HepG2 (cell line): ENCODE results near the gene ARSB. TPM values are rescaled to one million over a fixed set of nuclear protein-coding genes. Genes with fewer than 3 reads are reported as not detected.
A peak's percentile ranks its signal among the peaks of the same experiment; 100 is the strongest.

Experiments used
- ATAC-seq: fragments of 200-7000 bp; cut with Tn5 transposase; 3 replicates; pipeline ENCODE4 v1.9.1; 2020; ENCODE audit warnings: mild to moderate bottlenecking, moderate library complexity
- BruUV-seq: library from RNA; stranded (reverse); fragments of 400-500 nt; replicated peaks from 2 replicates; lab custom pipeline; 2021; lab: Mats Ljungman, UMichigan
- CTCF ChIA-PET: fragments of 300-600 bp; formaldehyde crosslinking; extraction: SDS; loops from one replicate; lab custom pipeline; 2021; ENCODE audit warnings: low total read pairs, inconsistent platforms, low intra/inter-chr PET ratio; lab: Yijun Ruan, JAX
- POLR2A ChIA-PET: fragments of 350-600 bp; sonication (Branson Sonifier 250); formaldehyde crosslinking; loops from one replicate; lab custom pipeline; 2020; ENCODE audit warnings: antibody characterized with exemption, inconsistent platforms; lab: Yijun Ruan, JAX
- DNase-seq: peaks from one replicate; pipeline ENCODE4 v3.0.0-alpha.2; 2015; ENCODE audit warnings: low spot score
- FAIRE-seq: peaks from 3 replicates; lab custom pipeline; 2011; peaks lifted over from hg19 to GRCh38; lab: Jason Lieb, UNC
- H2AFZ ChIP-seq: one replicate; pipeline ENCODE4 v1.6.1; 2011; ENCODE audit warnings: low read length, inconsistent platforms
- H3K27ac ChIP-seq: fragments of 300-600 bp; 3 replicates; pipeline ENCODE4 v1.8.0; 2011; ENCODE audit warnings: mixed run types, mild to moderate bottlenecking, mixed read lengths, low read length, inconsistent platforms; ENCODE audit not compliant: insufficient read depth; ENCODE audit errors: extremely low read length
- H3K27me3 ChIP-seq, 2 experiments: fragments of 200-600 bp in 1 of 2; 2 replicates in 1 of 2; 3 replicates in 1 of 2; pipeline versions ENCODE4 v1.6.0 to v1.8.0; 2011; ENCODE audit warnings: low read length in 2 of 2, mild to moderate bottlenecking in 2 of 2, moderate library complexity in 2 of 2, inconsistent platforms in 1 of 2; ENCODE audit not compliant: insufficient read depth in 2 of 2, control insufficient read depth in 1 of 2
- H3K36me3 ChIP-seq, 2 experiments: fragments of 200-600 bp in 1 of 2; replicated peaks in 1 of 2; 2 replicates in 1 of 2; 3 replicates in 1 of 2; pipeline versions ENCODE4 v1.5.1 to v1.8.0; 2011; ENCODE audit warnings: low read length in 2 of 2, inconsistent platforms in 1 of 2; ENCODE audit not compliant: insufficient read depth in 2 of 2, control insufficient read depth in 1 of 2
- H3K4me1 ChIP-seq: 2 replicates; pipeline ENCODE4 v1.5.1; 2012; ENCODE audit warnings: low read length, inconsistent platforms; ENCODE audit not compliant: insufficient read depth
- H3K4me2 ChIP-seq: 2 replicates; pipeline ENCODE4 v1.6.0; 2011; ENCODE audit warnings: low read depth, low read length, inconsistent platforms
- H3K4me3 ChIP-seq, 3 experiments: fragments of 200-600 bp in 1 of 3; sonication (generic), shearing (Covaris generic) in 1 of 3; replicated peaks in 1 of 3; 2 replicates each; pipeline ENCODE4 v1.5.1; 2011 to 2016; ENCODE audit warnings: low read length in 3 of 3, inconsistent platforms in 2 of 3, low read depth in 2 of 3, mild to moderate bottlenecking in 2 of 3, control low read depth in 1 of 3, mixed read lengths in 1 of 3; ENCODE audit not compliant: insufficient read depth in 1 of 3
- H3K79me2 ChIP-seq: one replicate; pipeline ENCODE4 v1.6.1; 2011; ENCODE audit warnings: low read length, inconsistent platforms; ENCODE audit not compliant: insufficient read depth
- H3K9ac ChIP-seq: 2 replicates; pipeline ENCODE4 v1.6.0; 2011; ENCODE audit warnings: mild to moderate bottlenecking, low read depth, low read length, inconsistent platforms; ENCODE audit not compliant: insufficient read depth
- H3K9me3 ChIP-seq: 2 replicates; pipeline ENCODE4 v1.5.1; 2012; ENCODE audit warnings: mild to moderate bottlenecking, low read length
- H4K20me1 ChIP-seq: 2 replicates; pipeline ENCODE4 v1.6.0; 2011; ENCODE audit warnings: inconsistent platforms, mild to moderate bottlenecking, low read length, moderate library complexity; ENCODE audit not compliant: insufficient read depth
- BRD4 ChIP-seq: sonication (generic); formaldehyde crosslinking; IDR thresholded peaks from 2 replicates; pipeline ENCODE4 v1.4.0; 2020; ENCODE audit warnings: missing genetic modification reagents
- CEBPB ChIP-seq: IDR thresholded peaks from 2 replicates; pipeline ENCODE4 v1.6.1; 2011; ENCODE audit warnings: low read depth, low read length, improper control_type of control experiment, borderline replicate concordance
- CENPX ChIP-seq: sonication (generic); formaldehyde crosslinking; IDR thresholded peaks from 2 replicates; pipeline ENCODE4 v1.9.0; 2021; ENCODE audit warnings: mild to moderate bottlenecking, missing genetic modification reagents, moderate library complexity
- MED13 ChIP-seq: sonication (generic); formaldehyde crosslinking; IDR thresholded peaks from 2 replicates; pipeline ENCODE4 v1.5.0; 2020; ENCODE audit warnings: missing genetic modification reagents
- MTA3 ChIP-seq: sonication (generic); formaldehyde crosslinking; IDR thresholded peaks from 2 replicates; pipeline ENCODE4 v1.4.0; 2020; ENCODE audit warnings: missing genetic modification reagents
- PHF8 ChIP-seq: sonication (generic); formaldehyde crosslinking; IDR thresholded peaks from 2 replicates; pipeline ENCODE4 v1.5.0; 2020; ENCODE audit warnings: missing genetic modification reagents
- ZBTB25 ChIP-seq: IDR thresholded peaks from 2 replicates; pipeline ENCODE4 v1.6.1; 2018; ENCODE audit warnings: missing genetic modification reagents
- ZNF737 ChIP-seq: sonication (generic); formaldehyde crosslinking; IDR thresholded peaks from 2 replicates; pipeline ENCODE4 v1.5.0; 2020; ENCODE audit warnings: missing genetic modification reagents, mild to moderate bottlenecking, borderline replicate concordance
- WGBS: methylation state at CpG from one replicate; pipeline ENCODE4 v1.1.6; 2017; ENCODE audit warnings: low lambda C conversion rate; 5-methylcytosine and 5-hydroxymethylcytosine counted together
- in situ Hi-C: cut with HindIII; loops from 2 replicates; pipeline ENCODE4 v1.10.0; 2017; ENCODE audit warnings: low pct_unique_long_range_greater_than_20kb; ENCODE audit not compliant: extremely low pct_ligation_motif_present
- intact Hi-C: fragments of 100-400 bp; cut with micrococcal nuclease; formaldehyde crosslinking; loops from one replicate; pipeline ENCODE4 v1.10.0; 2022; ENCODE audit not compliant: unreplicated experiment
- polyA plus RNA-seq, 8 experiments: library from polyadenylated mRNA; depleted of rRNA in 3 of 8; stranded (reverse) in 7 of 8; unstranded in 1 of 8; fragments of >200 nt; fragmentation: Illumina TruSeq in 4 of 8; extraction: Trizol in 4 of 8; gene quantifications; 2 replicates each; pipeline versions ENCODE4 v1.2.1 to v1.2.3, GENCODE V29; 2011 to 2016; ENCODE audit warnings: low read depth in 4 of 8, missing spikeins in 1 of 8, mixed read lengths in 1 of 8; ENCODE audit not compliant: insufficient read depth in 1 of 8
- total RNA-seq, 5 experiments: library from RNA; depleted of rRNA; stranded (reverse); fragments of >200 nt; fragmentation: Illumina TruSeq; extraction: Trizol; gene quantifications; 2 replicates each; pipeline ENCODE4 v1.2.3, GENCODE V29; 2016; ENCODE audit warnings: low read depth in 1 of 5

The ARSB gene
- total and polyA plus RNA-seq, 2 of the 13 experiments (the other 11 are each of a cell fraction or from before 2014, with no cell fraction given), result 52.6 to 66.4 TPM

GRCh38 chr5:78753093-78753531 is 232.0 kb downstream of the ARSB start:
- ChIA-PET CTCF (no interaction called here), POLR2A (no interaction called here)
- Histone ChIP-seq H3K27ac (no peak overlapping the region), H3K79me2 (no peaks in the 10 kb centered on the region), H3K36me3 (no peaks in the 10 kb centered on the region), H2AFZ (no peak overlapping the region), H3K9me3 (no peaks in the 10 kb centered on the region), H4K20me1 (no peaks in the 10 kb centered on the region), H3K4me1 (peaks cover 47% of the 10 kb centered on the region), H3K4me3 (no peak overlapping the region), H3K9ac (no peak overlapping the region), H3K4me2 (no peak overlapping the region), H3K27me3 (peaks cover 2 to 3% of the 10 kb centered on the region in 2 experiments; a peak in 2 of 5 replicates)
- WGBS, result 4% methylated on average over 4 of the region's 4 CpGs
- intact Hi-C loops (no loop called here), in situ Hi-C loops (no loop called here)
- peak; percentile 19; the same call in 1 of the 2 replicates for TF ChIP-seq CEBPB
- TF ChIP-seq MTA3, result no peak
- no peak for FAIRE-seq
- BruUV-seq, result no TSS peak
- no peak for ATAC-seq
- no peak for DNase-seq

GRCh38 chr5:78751872-78752271 is 233.2 kb downstream of the ARSB start:
- 5% methylated on average over 1 of the region's 1 CpG for WGBS
- Histone ChIP-seq H3K36me3 (no peaks in the 10 kb centered on the region), H3K4me1 (peaks cover 41% of the 10 kb centered on the region), H3K27ac (no peak overlapping the region), H3K4me2 (no peak overlapping the region), H4K20me1 (no peaks in the 10 kb centered on the region), H2AFZ (no peak overlapping the region), H3K79me2 (no peaks in the 10 kb centered on the region), H3K9ac (no peak overlapping the region), H3K27me3 (peaks cover 2 to 12% of the 10 kb centered on the region in 2 experiments; a peak in 2 of 5 replicates), H3K4me3 (no peak overlapping the region), H3K9me3 (no peaks in the 10 kb centered on the region)
- CTCF ChIA-PET, result no interaction called here
- no peak for DNase-seq
- in situ Hi-C loops, result no loop called here
- FAIRE-seq, result no peak
- peak; percentile 15; the same call in 1 of the 2 replicates for TF ChIP-seq CEBPB
- no peak for TF ChIP-seq BRD4 (CRISPR knock-in tag)
- no peak for TF ChIP-seq MED13
- no peak for TF ChIP-seq PHF8 (CRISPR knock-in tag)
- TF ChIP-seq ZBTB25 (CRISPR knock-in tag), result no peak
- no peak for TF ChIP-seq ZNF737 (CRISPR knock-in tag)
- no peak for TF ChIP-seq CENPX (CRISPR knock-in tag)
- BruUV-seq, result no TSS peak
- intact Hi-C loops, result no loop called here
- POLR2A ChIA-PET, result no interaction called here
- ATAC-seq, result no peak
